ENCODE results near the gene ABCC5. TPM values are rescaled to one million over a fixed set of nuclear protein-coding genes. Genes with fewer than 3 reads are reported as not detected.

ABCC5 gene
- 9.8 and 11.0 TPM in 2 replicates for total RNA-seq

GRCh38 chr3:184017672-184018423 is at the start of gene ABCC5:
TSS of gene ABCC5 (minus strand) at chr3:184017884. CDS start at chr3:184014392, 3,492 bp downstream.

DNA sequence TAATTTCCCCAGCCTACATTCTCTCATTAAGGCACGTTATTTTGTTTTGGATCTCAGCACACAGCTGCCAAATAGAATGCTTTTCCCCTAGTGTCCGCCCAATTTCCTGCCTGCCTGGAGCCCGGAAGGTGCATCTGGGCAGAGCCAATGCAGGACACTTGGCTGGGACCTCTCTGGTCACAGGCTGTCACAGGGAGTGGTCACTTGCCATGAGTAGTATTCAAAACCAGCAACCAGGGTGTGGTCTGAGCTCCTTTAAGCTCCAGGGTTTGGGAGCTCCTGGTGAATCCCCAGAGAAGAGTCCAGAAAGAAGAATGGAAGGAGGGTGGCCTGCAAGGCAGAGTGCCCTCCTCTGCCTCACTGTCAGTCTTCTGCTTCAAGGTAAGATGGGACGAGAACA is 35.1 kb upstream of the ABCC5 start, which contains the start of gene HTR3C:
Gene HTR3C, plus strand, starts transcription at position 281 of the 400 bp plus-strand sequence. Its CDS starts 34 bp downstream, at position 315.

DNA sequence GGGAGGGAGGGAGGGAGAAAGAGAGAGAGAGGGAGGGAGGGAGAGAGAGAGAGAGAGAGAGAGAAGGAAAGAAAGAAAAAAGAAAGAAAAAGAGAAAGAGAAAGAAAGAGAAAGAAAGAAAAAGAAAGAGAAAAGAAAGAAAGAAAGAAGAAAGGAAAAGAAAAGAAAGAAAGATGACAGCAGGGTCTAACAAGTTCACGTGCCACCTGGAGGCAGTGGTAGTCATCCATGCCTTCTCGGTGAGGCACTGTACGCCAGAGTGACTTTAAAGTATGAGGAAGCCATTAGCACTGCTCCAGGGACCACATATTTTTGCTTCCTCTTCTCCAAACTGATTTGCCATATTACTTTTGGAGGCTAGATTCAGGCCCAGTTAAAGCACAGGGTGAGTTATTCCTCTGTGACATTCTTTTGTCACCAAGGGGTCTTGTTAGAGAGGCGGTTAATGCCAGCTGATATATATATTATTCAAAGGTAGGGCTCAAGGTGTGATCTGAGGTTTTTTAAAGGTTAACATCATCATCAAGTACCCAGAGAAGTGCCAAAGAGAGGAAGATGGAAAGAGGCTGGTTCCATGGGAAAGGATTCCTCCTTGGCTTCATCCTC is 13.6 kb upstream of the ABCC5 start, which contains the start of gene HTR3D:
Gene HTR3D, plus strand, starts transcription at position 556 of the 606 bp plus-strand sequence. Its CDS starts 0 bp downstream, at position 556.

DNA sequence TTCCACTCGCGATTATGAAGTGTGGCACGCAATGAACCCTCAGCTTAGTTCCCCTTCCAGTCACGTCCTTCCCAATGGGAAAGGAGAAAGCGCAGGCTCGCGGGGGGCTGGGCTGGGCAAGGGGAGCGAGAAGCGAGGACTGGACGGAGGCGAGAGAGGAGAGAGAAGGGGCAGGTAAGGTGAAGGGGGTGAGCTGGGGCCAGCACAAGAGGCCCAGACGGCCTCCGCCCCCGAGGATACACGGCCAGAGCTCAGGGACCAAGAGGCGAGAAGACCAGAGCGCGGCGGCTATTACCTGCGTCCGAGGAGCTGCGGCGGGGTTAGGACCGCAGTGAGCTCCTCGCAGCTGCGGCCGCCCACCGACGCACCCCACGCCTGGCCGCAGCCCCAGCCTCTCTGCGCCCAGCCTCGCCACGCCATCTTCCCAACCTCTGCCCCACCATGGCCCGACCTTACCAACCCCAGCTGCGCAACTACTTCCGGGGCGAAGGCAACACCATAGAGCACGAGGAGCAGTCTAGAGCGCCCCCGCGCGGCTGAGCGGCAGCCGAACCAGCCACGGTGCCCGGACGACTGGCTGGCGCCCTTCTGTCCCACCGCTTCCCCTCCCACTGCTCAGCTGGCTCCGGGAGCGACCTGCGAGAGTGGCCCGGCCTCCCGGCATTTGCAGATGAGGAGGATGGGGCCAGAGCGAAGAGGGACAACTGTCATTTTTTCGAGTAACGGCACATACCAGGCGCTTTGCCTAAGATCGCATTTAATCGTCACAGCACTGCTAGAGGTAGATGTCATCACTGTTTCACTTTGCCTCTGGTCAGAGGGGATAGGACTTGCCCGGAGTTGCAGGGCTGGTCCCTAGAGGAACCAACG is 133.0 kb downstream of the ABCC5 start, which contains the start of gene PARL:
Gene PARL, minus strand, starts transcription at position 454 of the 870 bp plus-strand sequence. Its CDS starts 34 bp downstream, at position 420.

Other genes starting within 250 kb of the ABCC5 start
- gene MAP6D1, start 192.3 kb downstream of the ABCC5 start, total RNA-seq = 2.6 and 2.7 TPM in 2 replicates
- gene PARL, start 133.0 kb downstream of the ABCC5 start, total RNA-seq = 26.4 and 44.7 TPM in 2 replicates
- gene HTR3D, start 13.9 kb upstream of the ABCC5 start, total RNA-seq = not detected in 2 replicates
- not detected in 2 replicates for gene HTR3C, start 35.2 kb upstream of the ABCC5 start, total RNA-seq
- gene HTR3E, start 79.2 kb upstream of the ABCC5 start, total RNA-seq = not detected in 2 replicates
- 13.9 and 15.5 TPM in 2 replicates for gene EIF2B5, start 117.5 kb upstream of the ABCC5 start, total RNA-seq
- gene DVL3, start 137.5 kb upstream of the ABCC5 start, total RNA-seq = 39.9 and 56.8 TPM in 2 replicates
- 247 and 299 TPM in 2 replicates for gene AP2M1, start 157.0 kb upstream of the ABCC5 start, total RNA-seq
- 35.8 and 43.3 TPM in 2 replicates for gene ABCF3, start 168.3 kb upstream of the ABCC5 start, total RNA-seq
- 0.05 and 0.06 TPM in 2 replicates for gene VWA5B2, start 211.7 kb upstream of the ABCC5 start, total RNA-seq
- 71.8 and 73.8 TPM in 2 replicates for gene ALG3, start 231.1 kb upstream of the ABCC5 start, total RNA-seq
- gene EEF1AKMT4, start 231.8 kb upstream of the ABCC5 start, total RNA-seq = 4.3 and 5.9 TPM in 2 replicates
- gene CAMK2N2, start 243.7 kb upstream of the ABCC5 start, total RNA-seq = not detected in 2 replicates